ENCODE data around the gene MAP2. TPM values are rescaled to one million over a fixed set of nuclear protein-coding genes. Genes with fewer than 3 reads are reported as not detected.

Gene MAP2
- total and polyA plus RNA-seq, 2 of the 8 experiments (the other 6 are each of a cell fraction or from before 2014, with no cell fraction given): 5.9 to 9.4 TPM

DNA sequence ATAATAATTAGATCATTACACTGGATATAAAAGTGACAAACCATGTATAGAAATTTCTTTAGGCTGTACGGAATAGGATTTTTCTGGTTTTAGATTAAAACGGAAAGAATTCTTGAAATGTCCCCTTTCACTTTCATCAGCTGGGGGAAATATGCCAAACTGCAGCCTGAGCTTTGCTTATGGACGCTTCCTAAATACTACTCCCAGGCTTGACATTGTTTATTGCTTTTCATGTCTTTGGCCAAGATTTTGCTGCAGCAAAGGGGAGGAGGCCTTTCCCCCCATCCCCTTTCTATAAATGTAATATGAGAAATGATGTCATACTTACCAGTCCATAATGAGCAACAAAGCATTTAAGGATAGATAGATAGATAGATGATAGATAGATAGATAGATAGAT is 158.4 kb downstream of the MAP2 start:
- CTCF ChIA-PET (ENCODE audit: partially characterized antibody): no interaction called here

More for the DNA sequence above, 158.4 kb downstream of the MAP2 start:
- no peak overlapping the region for H3K23ac ChIP-seq (ENCODE audit: insufficient read length)
- H3K4ac ChIP-seq (replicated peaks; ENCODE audit: insufficient read length, low read depth, low read length): no peak overlapping the region
- no peak overlapping the region for H2BK5ac ChIP-seq (ENCODE audit: low read depth, low read length)
- no peak overlapping the region for H2AK5ac ChIP-seq (ENCODE audit: low read depth, low read length)
- TF ChIP-seq, protein P1, sequence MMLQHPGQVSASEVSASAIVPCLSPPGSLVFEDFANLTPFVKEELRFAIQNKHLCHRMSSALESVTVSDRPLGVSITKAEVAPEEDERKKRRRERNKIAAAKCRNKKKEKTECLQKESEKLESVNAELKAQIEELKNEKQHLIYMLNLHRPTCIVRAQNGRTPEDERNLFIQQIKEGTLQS (IDR thresholded peaks at IDR 0.05; ENCODE audit: insufficient read depth, low read depth, low read length): no peak
- TF ChIP-seq SP1 (IDR thresholded peaks at IDR 0.05; ENCODE audit: low read depth, low read length) (no peak), TEAD4 (IDR thresholded peaks at IDR 0.05; ENCODE audit: low read depth, low read length) (no peak), JUN (IDR thresholded peaks at IDR 0.05; ENCODE audit: low read depth, low read length) (no peak), SIX5 (IDR thresholded peaks at IDR 0.05; ENCODE audit: low read depth, low read length) (no peak), POLR2AphosphoS5 (IDR thresholded peaks at IDR 0.05; ENCODE audit: low read depth, low read length) (no peak), CBX5 (IDR thresholded peaks at IDR 0.05; ENCODE audit: low read depth, low read length) (no peak), FOSL1 (IDR thresholded peaks at IDR 0.05; ENCODE audit: insufficient read depth, low read depth, low read length) (no peak), ASH2L (IDR thresholded peaks at IDR 0.05; ENCODE audit: low read length) (no peak), SUZ12 (IDR thresholded peaks at IDR 0.05; ENCODE audit: low read length) (no peak), HDAC6 (IDR thresholded peaks at IDR 0.05; ENCODE audit: low read depth, low read length) (no peak), POU5F1 (IDR thresholded peaks at IDR 0.05; ENCODE audit: low read depth, low read length) (no peak), YY1 (IDR thresholded peaks at IDR 0.05; ENCODE audit: low read depth, low read length) (no peak), SP2 (IDR thresholded peaks at IDR 0.05; ENCODE audit: low read length) (no peak), CHD2 (IDR thresholded peaks at IDR 0.05; ENCODE audit: low read length) (no peak), GABPA (IDR thresholded peaks at IDR 0.05; ENCODE audit: borderline replicate concordance, insufficient read depth, low read length) (no peak), BRCA1 (IDR thresholded peaks at IDR 0.05; ENCODE audit: low read depth, low read length) (no peak)
- H3K14ac ChIP-seq (ENCODE audit: insufficient read length): no peak overlapping the region
- H2BK120ac ChIP-seq (replicated peaks; ENCODE audit: low read depth, low read length): no peak overlapping the region
- no peak overlapping the region for H3K56ac ChIP-seq (replicated peaks; ENCODE audit: insufficient read length, low read depth, low read length)
- H3K4me3 ChIP-seq (ENCODE audit: extremely low read depth in 1 of 4, insufficient read depth in 2 of 4, low read depth in 3 of 4, low read length in 4 of 4): no peak overlapping the region
- no peak overlapping the region for H2AFZ ChIP-seq (ENCODE audit: low read length)
- H3K23me2 ChIP-seq (ENCODE audit: low read depth, low read length): no peaks in the 10 kb centered on the region
- H4K20me1 ChIP-seq (replicated peaks in 1 of 2; ENCODE audit: control insufficient read depth in 1 of 2, insufficient read depth in 2 of 2, low read length in 2 of 2): no peaks in the 10 kb centered on the region
- no peak overlapping the region for H3K9ac ChIP-seq (replicated peaks in 1 of 4; ENCODE audit: extremely low read depth in 1 of 4, low read depth in 3 of 4, low read length in 3 of 4)
- POLR2A ChIA-PET (ENCODE audit: partially characterized antibody): no interaction called here
- H4K8ac ChIP-seq (ENCODE audit: extremely low read depth, insufficient read depth, low read length): no peak overlapping the region
- no peak overlapping the region for H2BK20ac ChIP-seq (ENCODE audit: low read length)
- no peak overlapping the region for H4K91ac ChIP-seq (replicated peaks; ENCODE audit: insufficient read length, low read length)
- no peaks in the 10 kb centered on the region for H3K79me2 ChIP-seq (ENCODE audit: control insufficient read depth in 1 of 2, insufficient read depth in 2 of 2, low read length in 2 of 2)
- H3K18ac ChIP-seq (ENCODE audit: extremely low read depth, low read length): no peak overlapping the region
- FAIRE-seq (no peak), DNase-seq (ENCODE audit: low read depth in 1 of 2, low spot score in 2 of 2) (no peak)
- H2BK12ac ChIP-seq (ENCODE audit: low read depth, low read length): no peak overlapping the region
- H3K79me1 ChIP-seq (ENCODE audit: low read depth, low read length): no peaks in the 10 kb centered on the region
- no peak overlapping the region for H4K5ac ChIP-seq (ENCODE audit: insufficient read length, low read depth, low read length)
- H3K4me2 ChIP-seq (ENCODE audit: insufficient read depth in 1 of 2, low read depth in 2 of 2, low read length in 2 of 2): no peak overlapping the region
- no peak overlapping the region for H3K27ac ChIP-seq (ENCODE audit: low read depth, low read length)
- 83% methylated on average over 3 of the region's 3 CpGs; no CpG with 5 or more reads in 1 of the 2 experiments for WGBS, 2 experiments (ENCODE audit: extremely low coverage in 1 of 2, insufficient coverage in 1 of 2, insufficient read length in 1 of 2, insufficient replicate concordance in 2 of 2, low coverage in 1 of 2, low lambda C conversion rate in 2 of 2, missing lambda C conversion rate in 1 of 2)
- no peaks in the 10 kb centered on the region for H3K9me3 ChIP-seq (ENCODE audit: insufficient read depth in 2 of 2, low read depth in 1 of 2, low read length in 1 of 2)
- no peaks in the 10 kb centered on the region for H3K27me3 ChIP-seq (replicated peaks in 1 of 4; ENCODE audit: control insufficient read depth in 3 of 4, extremely low read depth in 1 of 4, insufficient read depth in 3 of 4, low read length in 3 of 4)
- H2BK15ac ChIP-seq (ENCODE audit: low read length): no peak overlapping the region
- H3K36me3 ChIP-seq (ENCODE audit: control insufficient read depth in 2 of 4, insufficient read depth in 4 of 4, low read length in 3 of 4): no peaks in the 10 kb centered on the region
- H3K4me1 ChIP-seq (replicated peaks in 1 of 4; ENCODE audit: control insufficient read depth in 3 of 4, insufficient read depth in 4 of 4, low read length in 3 of 4): peaks cover 0 to 11% (median 5%) of the 10 kb centered on the region in 4 experiments; a peak in 5 of 7 replicates

All from H1 (cell line).